Fibroblast of skin of scalp (primary cell): ENCODE data around the gene ZC3H18. TPM values are rescaled to one million over a fixed set of nuclear protein-coding genes. Genes with fewer than 3 reads are reported as not detected.

Source experiments
- DNase-seq: peaks from one replicate; pipeline ENCODE4 v3.0.0-alpha.2; 2013
- polyA plus RNA-seq, 2 experiments: library from polyadenylated mRNA; unstranded; fragments of 120-200 nt; gene quantifications; one replicate each; pipeline ENCODE4 v1.2.1, GENCODE V29; 2013; ENCODE audit not compliant: insufficient read length in 2 of 2

The ZC3H18 gene
- polyA plus RNA-seq (2013, experiment 1 of 2; ENCODE audit: insufficient read length) = 38.6 TPM
- polyA plus RNA-seq (2013, experiment 2 of 2; ENCODE audit: insufficient read length) = 37.1 TPM

DNA sequence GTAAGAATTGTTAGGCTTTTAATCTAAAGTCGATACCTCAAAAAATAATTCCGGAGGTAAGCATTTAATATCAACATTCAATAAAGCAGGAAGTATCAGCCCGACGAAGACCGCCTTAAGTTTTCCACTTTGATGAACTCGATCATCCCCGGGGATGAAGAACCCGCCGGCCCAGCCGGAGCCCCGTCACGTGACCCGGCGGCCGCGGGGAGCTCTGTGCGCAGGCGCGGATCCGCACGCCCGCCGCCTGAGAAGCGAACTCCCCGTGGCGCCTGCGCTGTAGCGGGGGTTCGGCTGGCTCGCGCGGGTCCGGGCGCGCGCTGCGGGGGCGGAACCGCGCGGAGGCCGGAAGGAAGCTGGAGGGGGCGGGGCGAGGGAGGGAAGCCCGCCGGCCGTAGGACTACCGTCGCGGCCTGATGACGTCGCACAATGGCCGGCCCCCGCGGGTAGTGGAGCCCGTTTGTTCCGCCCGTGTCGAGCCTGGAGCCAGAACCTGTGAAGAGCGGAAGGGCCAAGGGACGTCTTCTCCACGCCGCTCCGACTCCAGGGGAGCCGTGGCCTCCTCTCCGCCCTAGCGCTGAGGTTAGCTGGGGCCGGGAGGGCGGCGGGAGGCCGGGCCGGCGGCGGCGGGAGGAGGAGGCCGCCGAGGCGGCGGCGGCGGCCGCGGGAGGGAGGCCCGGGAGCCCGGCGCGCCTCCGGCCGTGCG is at the start of gene ZC3H18:
ZC3H18 (plus strand) TSS at position 419 of the 706 bp plus-strand sequence. CDS start 6,721 bp downstream, outside the sequence.
- peak; percentile 97 for DNase-seq

DNA sequence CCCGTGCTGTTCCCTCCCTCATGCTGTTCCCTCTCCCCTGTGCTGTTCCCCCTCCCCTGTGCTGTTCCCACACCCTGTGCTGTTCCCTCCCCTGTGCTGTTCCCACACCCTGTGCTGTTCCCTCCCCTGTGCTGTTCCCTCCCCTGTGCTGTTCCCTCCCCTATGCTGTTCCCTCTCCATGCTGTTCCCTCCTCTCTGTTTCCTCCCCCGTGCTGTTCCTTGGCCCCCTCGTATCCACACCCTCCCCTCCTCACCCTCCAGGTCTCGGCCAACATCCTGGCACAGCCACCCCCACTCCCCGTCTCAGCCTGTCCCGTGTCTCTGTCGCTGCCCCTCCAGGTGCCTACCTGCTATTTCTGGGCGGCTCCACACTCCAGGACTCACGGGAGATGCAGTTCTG is 48.5 kb upstream of the ZC3H18 start:
- no peak for DNase-seq

DNA sequence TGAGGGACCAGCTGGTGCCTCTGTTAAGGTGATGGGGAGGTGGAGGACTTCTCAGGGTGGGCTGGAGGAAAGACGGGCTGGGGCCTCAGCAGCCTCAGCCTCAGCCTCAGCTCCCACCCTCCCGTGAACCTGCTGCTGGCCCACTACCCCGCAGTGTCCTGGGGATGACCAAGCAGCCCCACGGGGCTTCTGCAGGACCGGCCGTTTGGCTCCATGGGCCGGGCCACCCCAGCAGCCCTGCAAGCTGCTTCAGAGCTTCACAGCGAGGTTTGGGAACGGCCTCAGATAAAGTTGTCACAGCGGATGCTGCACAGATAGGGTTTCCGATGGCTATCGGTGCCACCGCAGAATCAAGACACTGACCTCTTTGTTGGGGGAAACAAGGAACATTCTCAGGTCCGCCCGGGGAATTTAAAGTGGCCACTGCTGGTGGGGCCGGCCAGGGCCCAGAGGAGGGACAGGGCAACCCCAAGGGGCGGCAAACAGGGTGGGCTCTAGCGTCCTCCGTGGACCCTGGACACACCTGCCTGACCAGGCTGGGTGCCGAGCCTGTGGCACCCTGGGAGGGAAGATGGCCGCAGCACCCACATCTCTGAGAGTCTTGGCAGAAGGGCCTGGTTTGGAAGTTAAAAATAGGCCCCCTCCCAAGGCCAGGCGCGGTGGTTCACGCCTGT is 47.8 kb upstream of the ZC3H18 start:
- no peak for DNase-seq

DNA sequence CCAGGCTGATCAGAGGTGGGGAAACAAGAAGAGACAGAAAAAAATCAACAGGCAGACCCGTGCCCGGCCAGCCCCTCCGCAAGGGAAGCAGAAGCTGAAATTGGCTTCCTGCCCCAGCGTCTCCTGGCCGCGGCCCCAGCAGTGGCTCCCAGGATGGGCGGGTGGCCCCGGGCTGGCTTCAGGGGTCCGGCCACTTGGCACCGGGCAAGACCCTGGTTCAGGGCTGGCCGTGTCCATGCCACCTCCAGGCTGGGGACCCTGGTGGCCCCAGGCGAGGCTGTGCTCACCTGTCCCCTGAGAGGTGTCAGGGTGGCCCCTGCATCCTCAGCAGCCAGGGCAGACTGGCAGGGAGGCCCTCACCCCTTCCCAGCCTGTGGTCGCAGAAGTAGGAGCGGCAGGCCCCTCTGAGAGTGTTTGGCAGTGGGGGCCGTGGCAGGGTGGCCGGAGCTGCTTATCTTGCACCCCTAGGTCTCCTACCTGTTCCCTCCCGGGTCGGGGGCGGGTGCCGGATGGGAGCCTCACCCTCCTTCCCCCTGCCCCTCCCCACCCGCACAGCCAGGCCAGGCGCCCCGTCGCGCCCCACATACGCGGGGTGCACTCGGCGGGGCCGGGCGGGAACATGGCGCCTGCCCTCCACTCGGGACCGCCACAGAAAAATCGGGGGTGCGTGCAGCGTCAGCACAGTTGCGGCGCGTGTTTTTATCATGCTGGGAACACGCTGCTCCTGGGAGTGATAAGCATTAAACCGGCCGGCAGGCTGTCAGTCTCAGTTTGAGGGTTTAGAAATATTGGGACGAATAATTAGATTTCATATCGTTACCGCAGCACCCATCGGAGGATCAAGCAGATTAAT is 46.7 kb upstream of the ZC3H18 start:
- DNase-seq = no peak

DNA sequence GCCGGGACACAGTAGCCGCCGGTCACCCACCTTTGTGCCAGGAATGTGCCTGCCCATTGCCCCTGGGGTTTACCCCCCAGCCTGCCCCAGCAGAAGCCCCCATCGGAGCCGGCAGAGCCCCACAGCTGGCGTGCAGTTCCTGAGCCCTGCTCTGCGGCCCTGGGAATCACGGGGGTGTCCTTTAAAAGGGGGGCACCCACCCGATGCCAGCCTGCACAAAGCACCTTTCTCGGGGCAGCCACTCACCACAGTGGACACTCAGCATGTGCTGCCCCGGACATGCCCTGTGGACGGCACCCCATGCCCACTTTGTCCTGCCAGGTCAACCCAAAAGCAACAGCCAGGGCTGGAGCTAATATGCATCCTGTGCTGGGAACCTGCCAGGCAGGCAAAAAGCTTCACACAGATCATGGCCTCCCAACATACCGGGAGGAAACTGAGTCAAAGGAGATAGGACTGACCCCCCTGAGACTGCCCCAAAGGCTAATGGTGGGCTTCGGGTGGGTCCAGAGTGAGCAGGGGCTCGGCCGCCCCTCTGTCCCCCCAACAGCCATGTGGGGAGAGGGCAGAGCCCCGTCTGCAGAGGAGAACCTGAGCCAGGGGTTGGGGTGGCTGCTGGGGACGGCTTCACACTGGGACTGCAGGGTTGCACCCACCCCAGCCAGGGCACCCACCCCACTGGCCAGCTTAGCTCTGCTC is 45.8 kb upstream of the ZC3H18 start:
- DNase-seq = no peak

DNA sequence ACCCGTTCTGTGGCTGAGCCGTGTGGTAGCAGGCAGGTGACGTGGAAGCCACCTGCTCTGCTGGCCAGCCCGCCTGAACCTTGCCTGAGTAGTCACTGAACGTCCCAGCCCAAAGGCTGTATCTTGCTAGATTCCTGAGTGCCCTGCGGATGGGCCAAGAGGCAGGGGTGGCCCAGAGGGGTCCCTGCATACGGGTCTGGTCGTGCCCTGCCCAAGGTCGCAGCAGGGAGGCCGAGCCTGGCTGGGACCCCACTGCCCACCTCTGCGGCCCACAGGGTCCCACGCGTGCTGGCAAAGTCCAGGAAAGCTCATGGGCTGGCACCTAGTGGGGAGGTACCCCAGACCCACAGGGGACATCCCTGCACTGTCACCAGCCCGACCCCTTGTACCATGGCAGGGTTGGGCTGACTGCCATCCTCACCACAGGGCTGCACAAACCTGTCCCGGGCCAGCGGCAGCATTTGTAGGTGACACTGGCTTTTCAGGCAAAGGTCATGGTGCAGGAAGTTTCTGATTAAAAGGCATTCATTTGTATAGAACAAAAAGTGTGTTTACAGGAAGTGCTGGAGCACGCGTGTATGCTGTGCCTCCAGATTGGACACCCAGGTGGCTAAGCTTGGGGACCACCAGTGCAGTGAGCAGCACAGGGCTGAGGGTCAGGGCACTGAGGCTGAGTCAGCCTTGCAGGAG is 45.1 kb upstream of the ZC3H18 start:
- no peak for DNase-seq

DNA sequence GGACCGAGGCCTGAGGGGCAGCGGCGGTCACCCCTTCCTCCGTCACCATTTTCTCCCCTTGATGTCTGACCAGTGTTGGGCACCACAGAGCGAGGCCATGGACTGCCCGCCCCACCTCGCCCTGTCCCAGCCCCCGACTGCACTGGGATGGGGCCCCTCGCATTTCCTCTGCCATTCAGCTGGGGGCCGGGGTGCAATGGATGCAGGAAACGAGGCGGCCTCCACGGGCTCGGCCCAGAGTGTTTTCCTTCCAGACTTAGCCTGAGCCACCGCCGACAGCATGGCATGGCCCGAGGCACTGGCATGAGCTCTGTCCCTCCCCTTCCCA is 44.6 kb upstream of the ZC3H18 start:
- no peak for DNase-seq

DNA sequence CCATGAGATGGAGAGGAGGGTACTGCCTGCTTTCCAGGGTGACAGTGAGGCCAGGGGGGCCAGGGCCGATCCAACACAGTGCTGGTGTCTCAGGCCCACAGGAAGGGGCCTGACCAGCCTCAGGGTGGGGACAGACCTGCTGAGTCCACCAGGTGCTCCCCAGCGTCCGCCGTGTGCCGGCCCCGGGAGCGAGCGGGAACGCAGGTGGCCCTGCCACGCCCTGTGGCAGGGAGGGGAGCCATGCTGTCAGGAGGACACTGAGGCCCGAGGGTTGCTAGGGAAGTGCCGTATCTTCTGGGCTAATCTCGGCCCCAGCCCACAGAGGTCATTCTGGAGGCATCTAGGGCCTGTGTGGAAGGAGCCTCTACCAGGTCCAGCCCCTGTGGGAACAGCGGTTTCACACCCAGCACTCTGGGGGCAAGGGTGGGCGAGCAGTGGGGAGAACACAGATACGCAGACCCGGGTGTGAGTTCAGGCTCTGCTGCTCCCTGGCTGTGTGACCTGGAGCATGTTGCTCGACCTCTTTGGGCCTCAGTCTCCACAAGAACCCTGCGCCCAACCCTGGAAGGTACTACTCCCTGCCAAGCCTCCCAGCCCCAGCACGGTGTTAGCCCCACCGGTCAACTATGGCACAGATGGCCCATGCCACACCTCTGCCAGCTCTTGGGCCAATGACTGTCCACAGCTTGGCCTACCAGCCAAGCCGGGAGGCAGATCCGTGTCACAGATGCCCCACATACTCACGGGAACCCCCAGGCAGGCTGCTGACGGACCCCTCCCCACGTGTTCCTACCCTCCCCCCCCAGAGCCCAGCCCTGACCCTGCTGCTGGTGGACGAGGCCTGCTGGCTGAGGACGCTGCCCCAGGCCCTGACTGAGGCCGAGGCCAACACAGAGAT is 43.9 kb upstream of the ZC3H18 start:
- DNase-seq = no peak

DNA sequence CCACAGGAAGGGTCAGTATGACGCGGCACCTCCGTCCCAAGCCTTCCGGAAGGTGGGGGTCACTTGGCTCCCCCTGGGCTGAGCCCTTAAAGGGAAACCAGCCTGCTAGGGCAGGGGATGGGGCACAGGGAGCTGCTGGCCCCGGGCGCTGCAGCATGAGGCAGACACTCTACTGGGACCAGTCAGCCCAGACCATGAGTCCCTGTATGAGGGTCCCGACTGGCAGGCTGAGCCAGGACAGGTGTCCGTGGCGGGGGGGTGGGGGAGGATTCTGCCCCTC is 43.4 kb upstream of the ZC3H18 start:
- no peak for DNase-seq

DNA sequence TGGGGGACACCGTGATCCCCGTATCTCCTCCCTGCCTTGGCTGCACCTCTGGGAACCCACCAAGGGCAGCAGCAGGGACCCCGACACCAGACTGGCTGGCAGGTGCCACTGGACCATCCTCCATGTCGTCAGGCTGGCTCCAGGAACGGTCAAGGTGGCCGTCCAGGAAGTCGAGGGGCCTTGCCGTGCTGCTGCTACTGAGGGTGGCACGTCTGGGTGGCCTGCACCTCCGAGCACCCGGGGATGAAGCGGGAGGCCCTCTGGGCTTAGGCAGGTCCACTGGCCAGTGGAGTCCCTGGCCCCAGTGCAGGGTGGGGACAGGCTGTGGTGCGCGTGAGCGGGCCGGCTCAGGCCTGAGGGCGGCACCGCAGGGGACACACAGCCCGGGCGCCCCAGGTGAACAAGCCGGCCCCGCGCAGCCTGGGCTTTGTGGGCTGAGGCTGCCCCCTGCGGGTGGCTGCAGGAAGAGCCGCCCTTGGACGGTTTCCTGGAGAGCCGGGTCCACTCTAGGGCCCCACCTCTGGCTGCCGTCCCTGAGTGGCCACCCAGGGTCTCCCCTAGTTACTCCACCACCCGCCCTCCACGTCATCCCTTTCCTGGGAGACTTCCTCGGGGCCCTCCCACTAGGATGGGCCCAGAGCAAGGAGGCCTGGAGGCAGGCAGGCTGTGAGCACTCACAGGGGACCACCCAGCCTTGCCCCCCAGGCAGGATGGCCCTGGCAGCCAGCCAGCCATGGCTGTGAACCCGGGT is 42.8 kb upstream of the ZC3H18 start:
- DNase-seq = peak; percentile 63

DNA sequence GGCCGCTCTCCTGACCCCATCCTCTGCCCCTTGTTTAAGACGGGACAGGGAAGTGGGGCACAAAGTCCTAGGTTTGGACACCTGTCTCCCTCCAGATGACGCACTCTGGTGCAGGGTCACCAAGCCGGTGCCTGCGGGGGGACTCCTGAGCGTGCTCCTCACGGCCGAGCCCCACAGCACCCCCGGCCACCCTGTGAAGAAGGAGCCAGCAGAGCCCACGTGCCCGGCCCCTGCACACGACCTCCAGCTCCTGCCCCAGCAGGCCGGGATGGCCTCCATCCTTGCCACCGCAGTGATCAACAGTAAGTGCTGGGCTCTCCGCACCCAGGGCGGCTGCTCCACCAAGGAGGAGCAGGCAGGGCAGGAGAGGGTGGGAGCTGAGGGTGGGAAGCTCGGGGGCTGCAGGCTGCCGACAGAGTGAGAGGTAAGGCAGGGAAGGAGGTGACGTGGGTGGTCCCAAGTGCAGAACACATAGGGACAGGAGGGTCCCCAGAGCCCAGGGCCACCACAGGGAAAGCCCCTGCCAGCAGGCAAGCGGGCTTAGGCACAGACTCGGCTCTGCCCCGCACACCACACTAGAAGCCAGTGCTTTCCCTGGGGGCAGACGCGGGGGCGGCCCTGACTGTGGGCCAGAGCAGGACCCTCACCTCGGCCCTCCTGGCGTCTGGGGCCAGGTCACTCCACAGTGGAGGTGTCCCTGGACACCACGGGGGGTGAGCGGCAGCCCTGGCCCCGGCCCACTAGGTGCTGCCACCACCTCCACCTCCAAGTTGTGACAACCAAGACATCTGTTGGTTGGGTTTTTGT is 42.1 kb upstream of the ZC3H18 start:
- no peak for DNase-seq

DNA sequence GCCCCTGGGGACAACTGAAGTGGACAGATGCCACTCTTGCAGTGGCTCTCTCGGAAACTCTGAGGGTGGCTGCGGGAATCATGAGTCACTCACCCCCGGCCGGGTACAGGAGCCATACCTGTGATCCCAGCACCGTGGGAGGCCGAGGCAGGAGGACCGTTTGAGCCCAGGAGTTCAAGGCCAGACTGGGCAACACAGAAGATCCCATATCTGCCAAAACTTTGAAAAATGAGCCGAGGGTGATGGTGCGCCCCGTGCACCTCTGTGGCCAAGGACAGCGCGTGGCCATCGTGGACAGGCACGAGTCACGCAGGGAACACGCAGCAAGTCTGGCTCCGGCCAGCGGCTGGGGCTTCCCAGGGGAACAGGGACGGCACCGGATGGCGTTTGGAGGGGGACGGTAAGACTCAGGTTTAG is 41.3 kb upstream of the ZC3H18 start:
- no peak for DNase-seq

DNA sequence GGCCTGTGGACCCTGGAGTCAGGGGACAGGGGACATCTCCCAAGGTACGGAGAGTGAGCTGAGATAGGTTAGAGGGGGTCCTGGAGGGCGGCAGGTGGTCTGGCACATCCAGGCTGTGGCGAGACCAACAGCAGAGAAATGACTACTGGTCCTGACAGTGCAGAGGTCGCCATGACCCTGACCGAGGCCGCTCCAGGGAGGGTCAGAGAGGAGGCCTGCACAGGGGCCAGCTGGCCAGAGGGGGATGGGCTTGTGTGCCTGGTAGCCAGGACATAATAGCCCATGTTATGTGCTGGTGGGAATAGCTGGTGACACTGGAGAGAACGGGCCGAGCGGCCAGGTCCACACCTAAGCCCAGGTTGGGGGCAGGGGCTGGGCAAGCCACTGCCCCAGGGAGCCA is 40.6 kb upstream of the ZC3H18 start:
- no peak for DNase-seq

DNA sequence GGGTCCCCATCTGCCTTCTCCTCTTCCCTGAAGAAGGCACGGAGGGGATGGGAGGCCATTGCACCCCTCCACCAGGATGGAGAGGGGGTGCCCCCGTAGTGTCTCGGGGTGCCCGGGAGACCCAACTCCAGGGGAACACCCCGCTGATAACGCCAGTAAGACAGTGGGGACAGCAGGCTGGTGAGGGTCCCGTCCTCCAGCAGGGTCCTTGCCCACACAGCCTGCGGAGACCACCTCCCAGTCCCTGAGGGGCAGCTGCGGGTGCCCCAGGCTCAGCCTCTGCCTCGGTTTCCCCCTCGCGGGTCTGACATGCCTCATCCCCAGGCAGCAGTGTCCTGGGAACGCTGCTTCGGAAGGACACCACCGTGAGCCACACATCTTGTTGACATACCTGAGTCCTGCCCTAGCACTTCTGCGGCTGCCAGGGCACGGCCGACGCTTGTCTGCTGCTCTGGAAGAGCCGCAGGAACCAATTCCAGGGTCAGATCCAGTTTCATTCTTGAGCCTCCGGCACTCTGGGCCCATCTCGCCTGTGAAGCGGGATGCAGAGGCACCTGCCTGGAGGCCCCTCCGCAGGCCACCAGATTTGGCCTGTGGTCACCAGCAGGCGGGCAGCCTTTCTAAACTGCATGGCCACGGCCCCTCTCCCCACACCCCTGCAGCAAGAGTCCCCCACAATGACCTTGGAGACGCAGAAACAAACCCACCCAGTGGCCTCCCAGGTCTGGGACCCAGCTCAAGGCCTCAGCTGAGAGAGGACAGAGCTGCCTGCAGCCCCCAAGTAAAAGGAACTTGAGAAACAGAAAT is 39.9 kb upstream of the ZC3H18 start:
- no peak for DNase-seq

DNA sequence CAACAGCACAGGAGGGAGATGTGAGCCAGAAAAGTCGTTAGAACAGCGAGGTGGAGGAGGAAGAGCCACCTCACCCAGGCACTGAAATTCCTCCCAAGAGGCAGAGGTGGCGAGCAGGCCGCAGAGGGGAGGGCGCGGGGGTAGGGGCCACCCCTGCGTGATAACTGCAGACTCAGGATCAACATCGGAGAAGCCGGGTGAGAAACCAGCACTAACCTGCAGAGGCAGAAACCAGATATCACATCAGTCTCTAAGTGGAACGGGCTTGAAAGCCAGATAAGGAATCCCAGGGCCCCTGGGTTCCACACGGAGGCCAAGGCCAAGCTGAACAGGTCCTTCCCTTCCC is 39.4 kb upstream of the ZC3H18 start:
- no peak for DNase-seq

DNA sequence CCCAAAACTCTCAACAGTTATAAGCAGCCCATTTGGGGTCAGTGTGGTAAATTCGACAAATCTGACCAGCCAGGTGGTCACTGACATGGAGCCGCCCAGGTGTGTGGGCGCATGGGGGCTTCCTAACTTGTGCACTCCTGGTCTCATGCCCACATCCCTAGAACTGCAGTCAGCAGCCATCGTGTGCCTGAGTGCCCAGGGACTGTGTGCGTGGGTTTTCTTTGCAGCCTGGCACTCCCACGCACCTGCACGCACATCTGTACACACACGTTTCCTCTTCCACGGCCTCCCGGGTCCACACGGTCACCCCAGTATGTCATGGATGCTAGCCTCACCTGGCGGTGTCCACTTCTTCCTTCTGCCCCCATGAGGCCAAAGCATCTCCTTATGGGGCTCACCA is 38.9 kb upstream of the ZC3H18 start:
- DNase-seq = no peak

DNA sequence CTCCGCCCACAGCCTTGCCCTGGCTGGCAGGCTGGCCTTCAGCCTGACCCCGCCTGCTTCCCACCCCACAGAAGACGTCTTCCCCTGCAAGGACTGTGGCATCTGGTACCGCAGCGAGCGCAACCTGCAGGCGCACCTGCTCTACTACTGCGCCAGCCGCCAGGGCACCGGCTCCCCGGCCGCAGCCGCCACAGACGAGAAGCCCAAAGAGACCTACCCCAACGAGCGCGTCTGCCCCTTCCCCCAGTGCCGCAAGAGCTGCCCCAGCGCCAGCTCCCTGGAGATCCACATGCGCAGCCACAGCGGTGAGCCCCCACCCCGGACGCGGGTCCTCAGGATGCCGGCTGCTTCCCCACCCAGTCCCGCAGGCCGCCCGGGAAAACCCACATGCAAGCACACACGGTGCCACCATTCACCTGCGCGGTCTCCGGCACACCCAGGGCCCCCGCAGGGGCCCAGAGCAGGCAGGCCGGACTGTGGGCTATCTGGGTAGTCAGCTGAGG is 38.2 kb upstream of the ZC3H18 start:
- no peak for DNase-seq

DNA sequence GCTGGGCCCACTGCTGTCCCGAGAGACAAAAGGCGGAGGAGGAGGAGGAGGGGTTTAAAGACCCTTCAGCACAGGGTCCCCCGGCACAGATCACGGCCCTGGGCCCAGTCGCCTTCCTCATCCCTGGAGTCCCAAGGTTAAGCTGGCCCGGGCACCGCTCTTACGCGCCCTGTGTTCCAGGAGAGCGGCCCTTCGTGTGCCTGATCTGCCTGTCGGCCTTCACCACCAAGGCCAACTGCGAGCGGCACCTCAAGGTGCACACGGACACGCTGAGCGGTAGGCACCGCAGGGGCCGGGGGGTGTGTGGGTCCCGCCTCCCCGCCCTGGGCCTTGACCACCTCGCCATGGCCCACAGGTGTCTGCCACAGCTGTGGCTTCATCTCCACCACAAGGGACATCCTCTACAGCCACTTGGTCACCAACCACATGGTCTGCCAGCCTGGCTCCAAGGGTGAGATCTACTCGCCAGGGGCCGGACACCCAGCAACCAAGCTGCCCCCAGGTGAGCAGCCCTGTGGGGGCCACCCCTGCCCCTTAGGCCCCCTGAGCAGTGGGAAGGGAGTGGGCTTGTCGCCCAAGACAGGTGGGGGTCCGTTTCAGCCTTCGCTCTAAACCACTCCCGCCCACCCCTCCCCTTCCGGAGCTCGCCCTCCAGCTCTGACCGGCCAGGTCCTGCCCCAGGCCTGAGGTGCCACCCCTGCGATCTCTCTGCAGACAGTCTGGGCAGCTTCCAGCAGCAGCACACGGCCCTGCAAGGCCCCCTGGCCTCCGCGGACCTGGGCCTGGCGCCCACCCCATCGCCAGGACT is 37.6 kb upstream of the ZC3H18 start:
- no peak for DNase-seq
